MM.1S (cell line): ENCODE results near the gene NEURL1.

ENCODE experiments used
- CTCF ChIP-seq: fragments of 300-600 bp; sonication (generic); IDR thresholded peaks from 2 replicates; pipeline ENCODE4 v1.5.1; 2016; ENCODE audit warnings: antibody characterized with exemption, low read length, mixed read lengths
- EZH2 ChIP-seq: fragments of 300-600 bp; sonication (generic); optimal IDR thresholded peaks from 2 replicates; pipeline ENCODE3; 2017; ENCODE audit warnings: low read depth, mild to moderate bottlenecking, antibody characterized with exemption, low read length, mixed read lengths

DNA sequence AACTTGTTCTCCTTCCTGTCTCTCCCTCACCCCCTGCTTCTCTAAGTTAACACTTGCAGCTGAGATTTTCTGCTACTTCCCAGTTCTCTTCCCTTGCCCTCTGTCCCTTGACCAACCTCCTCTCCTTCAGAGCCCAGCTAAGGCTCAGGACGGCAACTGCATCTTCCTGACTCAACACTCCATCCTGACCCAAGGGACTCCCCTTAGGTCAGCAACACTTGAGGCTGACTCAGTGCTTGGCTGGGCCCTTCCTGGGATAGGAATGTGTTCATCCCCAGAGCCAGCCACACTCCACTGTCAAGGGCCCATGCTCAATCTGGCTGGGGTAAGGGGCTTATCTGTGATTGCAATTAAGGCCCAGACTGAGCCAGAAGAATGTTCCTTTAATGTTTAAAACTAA lies 44.8 kb upstream of the NEURL1 start:
- TF ChIP-seq EZH2: no peak
- no peak for TF ChIP-seq CTCF
